K562 (cell line): Measurements from ENCODE around the gene HDAC7. TPM values are rescaled to one million over a fixed set of nuclear protein-coding genes. Genes with fewer than 3 reads are reported as not detected.
A peak's percentile ranks its signal among the peaks of the same experiment; 100 is the strongest.

ENCODE experiments used
- DEAF1 ChIP-seq: fragments of 450-650 bp; formaldehyde crosslinking; IDR thresholded peaks from 2 replicates; pipeline ENCODE4 v1.4.0; 2020; ENCODE audit warnings: mild to moderate bottlenecking, moderate library complexity
- E2F6 ChIP-seq, 2 experiments: IDR thresholded peaks; 2 replicates each; pipeline ENCODE4 v1.6.1; 2011; ENCODE audit warnings: borderline replicate concordance in 1 of 2, control low read depth in 1 of 2, low read depth in 1 of 2, low read length in 1 of 2, mild to moderate bottlenecking in 1 of 2, mixed read lengths in 1 of 2, moderate library complexity in 1 of 2; ENCODE audit not compliant: insufficient read depth in 1 of 2, insufficient read length in 1 of 2, poor library complexity in 1 of 2, severe bottlenecking in 1 of 2; ENCODE audit errors: extremely low read depth in 1 of 2
- E2F8 ChIP-seq: fragments of 450-650 bp; IDR thresholded peaks from 2 replicates; pipeline ENCODE4 v1.7.1; 2018; ENCODE audit warnings: mild to moderate bottlenecking, low read depth; ENCODE audit not compliant: partially characterized antibody
- FOXP4 ChIP-seq: sonication (generic); formaldehyde crosslinking; IDR thresholded peaks from 2 replicates; pipeline ENCODE4 v1.8.0; 2022; ENCODE audit warnings: mild to moderate bottlenecking, missing genetic modification reagents, borderline replicate concordance
- GABPB1 ChIP-seq: sonication (generic); formaldehyde crosslinking; IDR thresholded peaks from 2 replicates; pipeline ENCODE4 v1.8.0; 2022; ENCODE audit warnings: mild to moderate bottlenecking, missing genetic modification reagents
- HNRNPH1 ChIP-seq: fragments of 200-400 bp; formaldehyde crosslinking; optimal IDR thresholded peaks from 2 replicates; pipeline ENCODE3; 2017; ENCODE audit warnings: low read depth, mild to moderate bottlenecking, low read length, moderate library complexity
- KAT2B ChIP-seq: IDR thresholded peaks from one replicate; pipeline ENCODE4 v1.6.1; 2012; ENCODE audit warnings: low read depth, mild to moderate bottlenecking, control low read depth, inconsistent platforms, low read length, moderate library complexity
- KAT7 ChIP-seq: sonication (generic); formaldehyde crosslinking; IDR thresholded peaks from 2 replicates; pipeline ENCODE4 v1.8.0; 2022; ENCODE audit warnings: missing genetic modification reagents, mild to moderate bottlenecking, borderline replicate concordance
- NFATC3 ChIP-seq: fragments of 450-650 bp; IDR thresholded peaks from 2 replicates; pipeline ENCODE4 v1.6.1; 2017; ENCODE audit warnings: mild to moderate bottlenecking
- NR2C1 ChIP-seq, 2 experiments: fragments of 450-650 bp; IDR thresholded peaks; 2 replicates each; pipeline ENCODE4 v1.6.1; 2017; ENCODE audit warnings: mild to moderate bottlenecking in 2 of 2, antibody characterized with exemption in 1 of 2, inconsistent platforms in 1 of 2, missing compliant biosample characterization in 1 of 2, missing genetic modification characterization in 1 of 2
- POLR2A ChIP-seq: fragments of 450-650 bp; conservative IDR thresholded peaks from 2 replicates; pipeline ENCODE4 v1.6.1; 2016
- SNIP1 ChIP-seq: fragments of 450-650 bp; IDR thresholded peaks from 2 replicates; pipeline ENCODE4 v1.7.1; 2017; ENCODE audit warnings: low read depth, mild to moderate bottlenecking
- WHSC1 ChIP-seq: IDR thresholded peaks from one replicate; pipeline ENCODE4 v1.6.1; 2012; ENCODE audit warnings: low read length, control low read depth, inconsistent platforms
- ZBTB1 ChIP-seq: sonication (generic); formaldehyde crosslinking; IDR thresholded peaks from 2 replicates; pipeline ENCODE4 v1.8.1; 2023; ENCODE audit warnings: missing genetic modification reagents, low read depth, mild to moderate bottlenecking, borderline replicate concordance
- ZNF740 ChIP-seq, 3 experiments: fragments of 200-800 bp in 1 of 3; sonication (Bioruptor generic) in 1 of 3; sonication (generic) in 1 of 3; formaldehyde crosslinking in 1 of 3; IDR thresholded peaks; 2 replicates each; pipeline versions ENCODE4 v1.6.1 to v1.8.0; 2016 to 2022; ENCODE audit warnings: mild to moderate bottlenecking in 2 of 3, missing compliant biosample characterization in 2 of 3, missing genetic modification characterization in 2 of 3, missing genetic modification reagents in 1 of 3
- polyA plus RNA-seq, 8 experiments: library from polyadenylated mRNA; depleted of rRNA in 4 of 8; stranded (reverse) in 5 of 8; unstranded in 3 of 8; fragments of >200 nt; fragmentation: Nextera tagmentation in 2 of 8; fragmentation: Illumina TruSeq in 1 of 8; extraction: Ambion mirVana in 2 of 8; extraction: Trizol in 1 of 8; gene quantifications; 2 replicates each; pipeline versions ENCODE4 v1.2.1 to v1.2.3, GENCODE V29; 2011 to 2014; ENCODE audit warnings: inconsistent platforms in 1 of 8, missing spikeins in 1 of 8
- total RNA-seq, 7 experiments: library from RNA; depleted of rRNA in 6 of 7; stranded (reverse); fragments of >200 nt in 6 of 7; fragmentation: Illumina TruSeq in 2 of 7; extraction: Trizol in 2 of 7; gene quantifications; 2 replicates each; pipeline versions ENCODE4 v1.2.1 to v1.2.3, GENCODE V29; 2011 to 2021; ENCODE audit warnings: low replicate concordance in 1 of 7

The HDAC7 gene
- total and polyA plus RNA-seq, 9 of the 15 experiments (the other 6 are each of a cell fraction or from before 2014, with no cell fraction given), result 2.5 to 129 (median 31.1) TPM

GRCh38 chr12:47777741-47778558 lies 41.8 kb downstream of the HDAC7 start (continued):
- no peak for TF ChIP-seq ZNF740 (CRISPR knock-in tag; IDR thresholded peaks at IDR 0.05)
- no peak for TF ChIP-seq ZNF740 (tag; IDR thresholded peaks at IDR 0.05)
- no peak for TF ChIP-seq WHSC1
- TF ChIP-seq NR2C1 (IDR thresholded peaks at IDR 0.05), result peak; percentile 37; the same call in 1 of the 2 replicates
- TF ChIP-seq NR2C1 (tag; IDR thresholded peaks at IDR 0.05), result peak; percentile 29; the same call in 1 of the 2 replicates
- no peak for TF ChIP-seq FOXP4
- TF ChIP-seq KAT2B, result no peak
- no peak for TF ChIP-seq NFATC3
- no peak for TF ChIP-seq KAT7
- TF ChIP-seq E2F8, result no peak
- no peak for TF ChIP-seq POLR2A
- no peak for TF ChIP-seq HNRNPH1
- no peak for TF ChIP-seq DEAF1 (CRISPR knock-in tag)
- 0 out of 2 replicates have a peak, but pooled peaks have one; percentile 35 for TF ChIP-seq GABPB1
- no peak for TF ChIP-seq E2F6 (IDR thresholded peaks at IDR 0.05; ENCODE audit: borderline replicate concordance in 1 of 2, extremely low read depth in 1 of 2, insufficient read depth in 1 of 2, insufficient read length in 1 of 2, low read depth in 1 of 2, low read length in 1 of 2, poor library complexity in 1 of 2, severe bottlenecking in 1 of 2)
- TF ChIP-seq ZBTB1 (CRISPR knock-in tag), result peak; percentile 80; the same call in 1 of the 2 replicates
- TF ChIP-seq SNIP1, result no peak
